MCF 10A (cell line): ENCODE data around the gene RALGAPA1. TPM values are rescaled to one million over a fixed set of nuclear protein-coding genes. Genes with fewer than 3 reads are reported as not detected.
"Not testable (repeated sequence)": the region's sequence is repeated elsewhere in the genome, so short reads cannot be mapped to it uniquely, and the experiment has no call there.

ENCODE experiments used
- BruUV-seq: library from RNA; stranded (reverse); fragments of 400-500 nt; replicated peaks from 2 replicates; lab custom pipeline; 2021; lab: Mats Ljungman, UMichigan
- CTCF ChIA-PET: fragments of 300-600 bp; sonication (Branson Sonifier 250); formaldehyde crosslinking; extraction: SDS; loops from one replicate; lab custom pipeline; 2021; ENCODE audit warnings: antibody characterized with exemption, inconsistent platforms; lab: Yijun Ruan, JAX
- POLR2A ChIA-PET: fragments of 300-600, 350-650 bp; sonication (Branson Sonifier 250); formaldehyde crosslinking; extraction: SDS; loops from one replicate; lab custom pipeline; 2020; ENCODE audit warnings: antibody characterized with exemption, inconsistent platforms; lab: Yijun Ruan, JAX
- DNase-seq: peaks from one replicate; pipeline ENCODE4 v3.0.0-alpha.2; 2018; ENCODE audit not compliant: unreplicated experiment
- H3K27ac Mint-ChIP-seq: one replicate; pipeline ENCODE4 v1.8.0; 2022; ENCODE audit warnings: mild to moderate bottlenecking, low read depth, mixed read lengths; ENCODE audit not compliant: unreplicated experiment
- H3K27me3 Mint-ChIP-seq: one replicate; pipeline ENCODE4 v1.8.0; 2022; ENCODE audit warnings: mixed read lengths; ENCODE audit not compliant: insufficient read depth, unreplicated experiment
- H3K36me3 Mint-ChIP-seq: one replicate; pipeline ENCODE4 v1.8.0; 2022; ENCODE audit warnings: mild to moderate bottlenecking, moderate library complexity, mixed read lengths; ENCODE audit not compliant: insufficient read depth, unreplicated experiment
- H3K4me1 Mint-ChIP-seq: one replicate; pipeline ENCODE4 v1.8.0; 2022; ENCODE audit warnings: mixed read lengths; ENCODE audit not compliant: insufficient read depth, unreplicated experiment
- H3K4me3 Mint-ChIP-seq: one replicate; pipeline ENCODE4 v1.8.0; 2022; ENCODE audit warnings: mild to moderate bottlenecking, moderate library complexity, mixed read lengths; ENCODE audit not compliant: unreplicated experiment
- H3K9me3 Mint-ChIP-seq: one replicate; pipeline ENCODE4 v1.8.0; 2022; ENCODE audit warnings: mixed read lengths; ENCODE audit not compliant: unreplicated experiment
- intact Hi-C: fragments of 100-400 bp; cut with micrococcal nuclease; formaldehyde crosslinking; loops from 2 replicates; pipeline ENCODE4 v1.14.1; 2022
- total RNA-seq: library from RNA; stranded (reverse); gene quantifications from 2 replicates; pipeline ENCODE4 v1.2.3, GENCODE V29; 2022
- TF ChIP-seq, protein P1 (sequence below): fragments of 200-600 bp; IDR thresholded peaks from one replicate; pipeline ENCODE4 v1.8.0; 2022; ENCODE audit warnings: antibody characterized with exemption, mild to moderate bottlenecking; ENCODE audit not compliant: unreplicated experiment

RALGAPA1 gene
- total RNA-seq, 1 experiment from 2014 or later = 52.3 TPM

DNA sequence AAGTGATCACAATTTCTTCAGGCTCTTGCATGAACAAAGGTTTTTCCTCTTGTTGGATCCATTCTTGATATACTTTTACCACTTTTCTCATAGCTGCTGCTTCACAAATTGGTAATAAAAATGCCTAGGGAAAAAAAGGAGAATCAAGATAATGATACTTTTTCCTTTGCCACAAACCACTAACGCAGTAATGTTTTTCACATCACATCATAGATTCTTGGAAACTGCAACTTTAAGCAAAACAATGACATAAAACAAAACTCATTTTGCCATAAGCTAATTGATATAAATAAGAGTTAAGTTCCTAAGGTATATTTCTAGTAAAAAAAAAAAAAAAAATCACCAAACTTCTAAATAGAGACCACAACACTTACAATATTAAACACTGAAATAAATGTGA, 66.7 kb downstream of the RALGAPA1 start:
- BruUV-seq = no TSS peak
- ChIA-PET POLR2A (interaction anchor here (0.6 kb wide), 1 partner anchor 165 kb away, joined by 3 read pairs; no protein-coding TSS in a partner anchor), CTCF (no interaction called here)
- H3K9me3 Mint-ChIP-seq = no peaks in the 10 kb centered on the region
- no peak overlapping the region for H3K27ac Mint-ChIP-seq
- H3K36me3 Mint-ChIP-seq = peaks cover 68% of the 10 kb centered on the region
- H3K27me3 Mint-ChIP-seq = no peaks in the 10 kb centered on the region
- TF ChIP-seq, protein P1, sequence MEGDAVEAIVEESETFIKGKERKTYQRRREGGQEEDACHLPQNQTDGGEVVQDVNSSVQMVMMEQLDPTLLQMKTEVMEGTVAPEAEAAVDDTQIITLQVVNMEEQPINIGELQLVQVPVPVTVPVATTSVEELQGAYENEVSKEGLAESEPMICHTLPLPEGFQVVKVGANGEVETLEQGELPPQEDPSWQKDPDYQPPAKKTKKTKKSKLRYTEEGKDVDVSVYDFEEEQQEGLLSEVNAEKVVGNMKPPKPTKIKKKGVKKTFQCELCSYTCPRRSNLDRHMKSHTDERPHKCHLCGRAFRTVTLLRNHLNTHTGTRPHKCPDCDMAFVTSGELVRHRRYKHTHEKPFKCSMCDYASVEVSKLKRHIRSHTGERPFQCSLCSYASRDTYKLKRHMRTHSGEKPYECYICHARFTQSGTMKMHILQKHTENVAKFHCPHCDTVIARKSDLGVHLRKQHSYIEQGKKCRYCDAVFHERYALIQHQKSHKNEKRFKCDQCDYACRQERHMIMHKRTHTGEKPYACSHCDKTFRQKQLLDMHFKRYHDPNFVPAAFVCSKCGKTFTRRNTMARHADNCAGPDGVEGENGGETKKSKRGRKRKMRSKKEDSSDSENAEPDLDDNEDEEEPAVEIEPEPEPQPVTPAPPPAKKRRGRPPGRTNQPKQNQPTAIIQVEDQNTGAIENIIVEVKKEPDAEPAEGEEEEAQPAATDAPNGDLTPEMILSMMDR = no peak
- H3K4me3 Mint-ChIP-seq = no peak overlapping the region
- intact Hi-C loops = no loop called here
- H3K4me1 Mint-ChIP-seq = no peaks in the 10 kb centered on the region
- DNase-seq = no peak

DNA sequence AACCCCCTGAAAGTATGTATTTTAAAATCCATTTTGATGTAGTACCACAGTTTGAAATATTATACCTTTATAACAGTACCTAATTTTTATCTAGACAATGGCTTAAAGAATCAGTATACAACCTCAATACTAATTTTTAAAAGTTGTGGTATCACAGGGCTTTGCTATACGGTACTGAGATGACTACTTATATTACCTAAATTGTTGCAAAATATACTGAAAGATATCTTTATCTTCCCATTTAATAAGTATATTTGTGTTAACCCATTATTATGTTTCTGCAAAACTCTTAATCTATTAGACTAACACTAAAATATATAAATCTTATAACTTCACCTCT, 67.1 kb downstream of the RALGAPA1 start:
- H3K27ac Mint-ChIP-seq = no peak overlapping the region
- no peak overlapping the region for H3K4me3 Mint-ChIP-seq
- H3K9me3 Mint-ChIP-seq = no peaks in the 10 kb centered on the region
- intact Hi-C loops = no loop called here
- H3K4me1 Mint-ChIP-seq = no peaks in the 10 kb centered on the region
- H3K36me3 Mint-ChIP-seq = peaks cover 68% of the 10 kb centered on the region
- POLR2A ChIA-PET = interaction anchor here (0.6 kb wide), 1 partner anchor 166 kb away, joined by 3 read pairs; no protein-coding TSS in a partner anchor
- BruUV-seq = no TSS peak
- no peaks in the 10 kb centered on the region for H3K27me3 Mint-ChIP-seq
- DNase-seq = no peak
- CTCF ChIA-PET = no interaction called here
- TF ChIP-seq, protein P1 = no peak

DNA sequence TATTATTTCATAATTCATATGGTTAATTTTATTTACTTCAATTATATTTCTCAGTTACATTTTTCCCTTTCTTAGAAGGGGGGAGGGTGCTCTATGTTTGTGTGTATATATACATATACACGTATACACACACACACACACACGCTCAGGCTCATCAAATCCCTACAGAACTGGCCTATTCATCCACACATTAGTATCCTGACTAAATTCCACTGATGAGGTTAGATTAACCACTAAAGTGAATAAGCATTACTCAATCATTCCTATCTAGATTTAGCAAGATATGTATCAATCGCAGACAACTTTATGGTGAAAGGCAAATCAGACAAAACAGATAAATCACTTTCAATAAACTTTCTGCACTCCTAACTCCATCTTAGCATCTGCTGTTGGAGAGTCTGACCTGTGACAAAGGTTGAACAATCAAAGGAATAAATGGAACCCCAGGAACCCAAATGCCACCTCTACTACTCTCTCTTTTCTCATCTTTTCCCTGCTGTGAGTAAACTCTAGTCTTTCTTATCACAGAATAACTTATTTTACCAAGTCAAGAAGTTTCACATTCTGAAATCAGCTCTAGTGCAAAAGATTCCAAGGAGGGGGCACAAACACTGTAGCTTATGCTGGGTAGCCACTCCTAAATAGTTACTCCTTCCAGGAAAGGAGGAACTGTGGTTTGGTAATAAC, 67.6 kb downstream of the RALGAPA1 start:
- no peaks in the 10 kb centered on the region for H3K4me1 Mint-ChIP-seq
- no TSS peak for BruUV-seq
- ChIA-PET POLR2A (no interaction called here), CTCF (no interaction called here)
- H3K4me3 Mint-ChIP-seq = no peak overlapping the region
- H3K9me3 Mint-ChIP-seq = no peaks in the 10 kb centered on the region
- peaks cover 68% of the 10 kb centered on the region for H3K36me3 Mint-ChIP-seq
- TF ChIP-seq, protein P1 = no peak
- intact Hi-C loops = no loop called here
- no peaks in the 10 kb centered on the region for H3K27me3 Mint-ChIP-seq
- DNase-seq = no peak
- no peak overlapping the region for H3K27ac Mint-ChIP-seq

DNA sequence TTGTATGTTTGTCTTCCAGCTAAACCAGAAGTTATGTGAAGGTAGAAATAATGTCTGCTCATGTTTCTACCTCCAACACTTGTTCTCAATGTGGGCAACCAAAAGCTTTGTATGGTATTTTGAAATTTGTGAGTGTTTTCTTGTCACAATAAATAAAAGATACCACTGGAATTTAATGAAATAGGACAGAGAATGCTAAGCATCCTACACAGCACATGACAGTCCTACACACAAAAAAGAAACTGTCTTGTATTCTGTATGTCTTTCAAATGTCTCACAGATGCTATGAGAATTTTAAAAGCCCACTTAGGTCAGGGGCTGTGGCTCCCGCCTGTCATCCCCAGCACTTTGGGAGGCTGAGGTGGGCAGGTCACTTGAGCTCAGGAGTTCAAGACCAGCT, 68.9 kb downstream of the RALGAPA1 start:
- POLR2A ChIA-PET = no interaction called here

DNA sequence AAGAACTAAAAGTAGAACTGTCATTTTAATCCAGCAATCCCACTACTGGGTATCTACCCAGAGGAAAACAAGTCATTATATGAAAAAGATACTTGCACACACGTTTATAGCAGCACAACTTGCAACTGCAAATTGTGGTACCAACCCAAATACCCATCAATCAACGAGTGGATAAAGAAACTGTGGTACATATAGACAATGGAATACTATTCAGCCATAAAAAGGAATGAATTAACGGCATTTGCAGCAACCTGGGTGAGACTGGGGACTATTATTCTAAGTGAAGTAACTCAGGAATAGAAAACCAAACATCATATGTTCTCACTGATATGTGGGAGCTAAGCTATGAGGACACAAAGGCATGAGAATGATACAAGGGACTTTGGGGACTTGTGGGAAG, 73.9 kb downstream of the RALGAPA1 start:
- peaks cover 44% of the 10 kb centered on the region for H3K36me3 Mint-ChIP-seq
- H3K27ac Mint-ChIP-seq, H3K27me3 Mint-ChIP-seq, H3K4me1 Mint-ChIP-seq, intact Hi-C loops, CTCF ChIA-PET, H3K9me3 Mint-ChIP-seq, BruUV-seq, H3K4me3 Mint-ChIP-seq, POLR2A ChIA-PET, DNase-seq: not testable (repeated sequence)

More for the DNA sequence above, 68.9 kb downstream of the RALGAPA1 start:
- BruUV-seq = no TSS peak
- no peak overlapping the region for H3K4me3 Mint-ChIP-seq
- H3K36me3 Mint-ChIP-seq = peaks cover 62% of the 10 kb centered on the region
- CTCF ChIA-PET = interaction anchor here (0.7 to 0.8 kb wide), 2 partner anchors 77 to 317 kb away, joined by 3 to 4 read pairs; no protein-coding TSS in a partner anchor
- no peaks in the 10 kb centered on the region for H3K9me3 Mint-ChIP-seq
- no peaks in the 10 kb centered on the region for H3K4me1 Mint-ChIP-seq
- no peaks in the 10 kb centered on the region for H3K27me3 Mint-ChIP-seq
- TF ChIP-seq, protein P1 = no peak
- DNase-seq = no peak
- no peak overlapping the region for H3K27ac Mint-ChIP-seq
- intact Hi-C loops = no loop called here

DNA sequence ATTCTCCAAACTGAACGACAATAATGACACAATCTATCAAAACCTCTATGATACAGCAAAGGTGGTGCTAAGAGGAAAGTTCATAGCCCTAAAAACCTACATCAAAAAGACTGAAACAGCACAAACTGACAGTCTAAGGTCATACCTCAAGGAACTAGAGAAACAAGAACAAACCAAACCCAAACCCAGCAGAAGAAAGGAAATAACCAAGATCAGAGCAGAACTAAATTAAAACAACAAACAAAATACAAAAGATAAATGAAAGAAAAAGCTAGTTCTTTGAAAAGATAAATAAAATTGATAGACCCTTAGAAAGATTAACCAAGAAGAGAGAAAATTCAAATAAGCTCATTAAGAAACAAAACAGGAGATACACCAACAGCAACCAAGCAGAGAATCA, 75.6 kb downstream of the RALGAPA1 start:
- intact Hi-C loops, H3K4me1 Mint-ChIP-seq, BruUV-seq, DNase-seq, H3K4me3 Mint-ChIP-seq, POLR2A ChIA-PET, CTCF ChIA-PET, H3K9me3 Mint-ChIP-seq, H3K27me3 Mint-ChIP-seq, H3K27ac Mint-ChIP-seq: not testable (repeated sequence)
- H3K36me3 Mint-ChIP-seq = peaks cover 42% of the 10 kb centered on the region
